CD4-positive, alpha-beta memory T cell (primary cell): ENCODE measurements around the gene KLC1. TPM values are rescaled to one million over a fixed set of nuclear protein-coding genes. Genes with fewer than 3 reads are reported as not detected.

Source experiments
- CTCF ChIA-PET: fragments of 350-600 bp; sonication (Branson Sonifier 250); formaldehyde crosslinking; loops from one replicate; lab custom pipeline; 2021; ENCODE audit warnings: inconsistent platforms; ENCODE audit not compliant: partially characterized antibody; lab: Charles Lee
- POLR2A ChIA-PET: fragments of 350-600 bp; sonication (Branson Sonifier 250); formaldehyde crosslinking; loops from one replicate; lab custom pipeline; 2021; ENCODE audit not compliant: partially characterized antibody; lab: Charles Lee
- DNase-seq, 5 donors: peaks; one replicate each; pipeline versions ENCODE4 v3.0.0 to v3.0.0-alpha.2; 2020 to 2022; ENCODE audit warnings: mixed read lengths in 1 of 5
- H3K27ac ChIP-seq: one replicate; pipeline ENCODE4 v1.7.0; 2013; ENCODE audit warnings: low read depth, low read length
- H3K27me3 ChIP-seq: 2 replicates; pipeline ENCODE4 v1.7.0; 2013; ENCODE audit warnings: mild to moderate bottlenecking, low read length, moderate library complexity; ENCODE audit not compliant: insufficient read depth
- H3K36me3 ChIP-seq: 2 replicates; pipeline ENCODE4 v1.7.0; 2013; ENCODE audit warnings: mild to moderate bottlenecking, low read length, moderate library complexity; ENCODE audit not compliant: insufficient read depth
- H3K4me1 ChIP-seq: 2 replicates; pipeline ENCODE4 v1.7.0; 2013; ENCODE audit warnings: mild to moderate bottlenecking, low read length, moderate library complexity; ENCODE audit not compliant: insufficient read depth
- H3K4me3 ChIP-seq, 2 donors: one replicate each; pipeline ENCODE4 v1.7.0; 2013; ENCODE audit warnings: low read length in 2 of 2, mild to moderate bottlenecking in 1 of 2
- H3K9me3 ChIP-seq, 2 donors: one replicate each; pipeline ENCODE4 v1.7.0; 2013; ENCODE audit warnings: low read length in 2 of 2, control low read depth in 1 of 2; ENCODE audit not compliant: control insufficient read depth in 1 of 2
- H3K27ac Mint-ChIP-seq, 7 donors: one replicate each; pipeline ENCODE4 v1.8.0; 2020 to 2021; ENCODE audit warnings: mixed read lengths in 7 of 7, mild to moderate bottlenecking in 6 of 7, inconsistent platforms in 3 of 7, moderate library complexity in 3 of 7
- H3K27me3 Mint-ChIP-seq, 2 donors: one replicate each; pipeline ENCODE4 v1.8.0; 2020 to 2021; ENCODE audit warnings: mixed read lengths in 2 of 2
- H3K36me3 Mint-ChIP-seq, 2 donors: one replicate each; pipeline ENCODE4 v1.8.0; 2020 to 2021; ENCODE audit warnings: mixed read lengths in 2 of 2, inconsistent platforms in 1 of 2, mild to moderate bottlenecking in 1 of 2
- H3K4me1 Mint-ChIP-seq, 4 donors: one replicate each; pipeline ENCODE4 v1.8.0; 2020 to 2021; ENCODE audit warnings: mixed read lengths in 4 of 4, mild to moderate bottlenecking in 1 of 4
- H3K4me3 Mint-ChIP-seq, 8 donors: one replicate each; pipeline ENCODE4 v1.8.0; 2020 to 2021; ENCODE audit warnings: mixed read lengths in 8 of 8, mild to moderate bottlenecking in 7 of 8, moderate library complexity in 6 of 8, inconsistent platforms in 3 of 8
- H3K9me3 Mint-ChIP-seq, 8 donors: one replicate each; pipeline ENCODE4 v1.8.0; 2020 to 2021; ENCODE audit warnings: mixed read lengths in 8 of 8, mild to moderate bottlenecking in 5 of 8, inconsistent platforms in 3 of 8, moderate library complexity in 1 of 8
- intact Hi-C: fragments of 100-400 bp; cut with micrococcal nuclease; formaldehyde crosslinking; loops from one replicate; pipeline ENCODE4 v1.15.1; 2023
- polyA plus RNA-seq, 2 donors: library from polyadenylated mRNA; unstranded; fragments of 300-500 nt; fragmentation: Illumina TruSeq; gene quantifications; one replicate each; pipeline ENCODE4 v1.2.3, GENCODE V29; 2021
- total RNA-seq, 2 experiments: library from RNA; stranded (reverse); gene quantifications; one replicate each; pipeline ENCODE4 v1.2.3, GENCODE V29; 2021

KLC1 gene
- total and polyA plus RNA-seq, 4 experiments from 2014 or later: 31.8 to 278 (median 165) TPM

GRCh38 chr14:103731916-103732867, 103.2 kb downstream of the KLC1 start:
- Histone ChIP-seq H3K27me3 (no peaks in the 10 kb centered on the region), H3K9me3 (no peaks in the 10 kb centered on the region), H3K36me3 (peaks cover 22% of the 10 kb centered on the region), H3K4me3 (no peak overlapping the region), H3K4me1 (no peaks in the 10 kb centered on the region), H3K27ac (no peak overlapping the region)
- no peaks in the 10 kb centered on the region for H3K9me3 Mint-ChIP-seq
- no peaks in the 10 kb centered on the region for H3K27me3 Mint-ChIP-seq
- no peak for DNase-seq
- H3K36me3 Mint-ChIP-seq: peaks cover 13 to 40% of the 10 kb centered on the region in 2 donors
- H3K4me1 Mint-ChIP-seq: no peaks in the 10 kb centered on the region
- POLR2A ChIA-PET: interaction anchor here (1.1 kb wide), 1 partner anchor 16 kb away, joined by 3 read pairs; the partner anchor contains the start of genes XRCC3 and ZFYVE21
- no peak overlapping the region for H3K4me3 Mint-ChIP-seq
- peak overlapping the region in 2 of 7 donors; percentile 53 to 67 for H3K27ac Mint-ChIP-seq
- intact Hi-C loops: no loop called here
- CTCF ChIA-PET: no interaction called here

DNA sequence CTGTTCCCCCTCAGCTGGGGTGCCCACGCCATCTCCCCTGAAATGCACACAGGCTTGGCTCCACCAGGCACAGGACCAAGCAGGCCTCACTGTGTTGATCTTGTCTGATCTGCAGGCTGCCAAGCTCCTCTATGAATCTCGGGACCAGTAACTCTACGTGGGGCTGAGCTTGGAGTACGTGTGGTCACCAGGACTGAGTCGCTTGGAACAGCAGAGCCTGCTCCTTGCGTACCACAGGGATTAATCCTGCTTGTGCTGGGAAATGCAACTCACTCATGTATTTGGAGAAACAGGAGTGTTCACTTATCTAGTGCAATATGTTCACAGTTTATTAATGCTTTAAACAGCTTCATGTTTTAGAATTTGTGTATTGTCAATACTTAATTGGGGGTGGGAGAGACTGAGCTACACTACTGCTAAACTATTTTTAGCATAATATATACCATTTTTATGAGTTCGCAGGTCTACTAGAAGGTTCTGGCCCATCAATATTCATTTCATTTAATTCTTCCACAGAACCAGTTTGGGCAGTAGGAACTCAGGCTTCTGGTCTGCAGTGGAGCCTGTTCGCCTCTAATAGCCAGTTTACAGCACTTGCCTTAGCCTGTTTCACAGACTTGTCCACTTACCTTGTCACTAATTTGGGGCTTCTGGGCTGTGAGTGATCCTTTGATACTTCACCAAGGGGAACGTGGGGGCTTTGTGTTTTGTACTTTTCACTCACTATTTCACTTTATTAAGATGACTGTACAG, 104.0 kb downstream of the KLC1 start:
- CTCF ChIA-PET: no interaction called here
- Histone ChIP-seq H3K27ac (no peak overlapping the region), H3K4me1 (no peaks in the 10 kb centered on the region), H3K36me3 (peaks cover 22% of the 10 kb centered on the region), H3K27me3 (no peaks in the 10 kb centered on the region), H3K9me3 (no peaks in the 10 kb centered on the region), H3K4me3 (no peak overlapping the region)
- Mint-ChIP-seq H3K27me3 (no peaks in the 10 kb centered on the region), H3K9me3 (no peaks in the 10 kb centered on the region), H3K4me1 (no peaks in the 10 kb centered on the region), H3K36me3 (peaks cover 18 to 47% of the 10 kb centered on the region in 2 donors), H3K4me3 (no peak overlapping the region), H3K27ac (peak overlapping the region in 3 of 7 donors; percentile 53 to 67 (median 66))
- POLR2A ChIA-PET: interaction anchor here (1.1 kb wide), 1 partner anchor 17 kb away, joined by 3 read pairs; the partner anchor contains the start of genes XRCC3 and ZFYVE21
- DNase-seq: no peak
- intact Hi-C loops: no loop called here

DNA sequence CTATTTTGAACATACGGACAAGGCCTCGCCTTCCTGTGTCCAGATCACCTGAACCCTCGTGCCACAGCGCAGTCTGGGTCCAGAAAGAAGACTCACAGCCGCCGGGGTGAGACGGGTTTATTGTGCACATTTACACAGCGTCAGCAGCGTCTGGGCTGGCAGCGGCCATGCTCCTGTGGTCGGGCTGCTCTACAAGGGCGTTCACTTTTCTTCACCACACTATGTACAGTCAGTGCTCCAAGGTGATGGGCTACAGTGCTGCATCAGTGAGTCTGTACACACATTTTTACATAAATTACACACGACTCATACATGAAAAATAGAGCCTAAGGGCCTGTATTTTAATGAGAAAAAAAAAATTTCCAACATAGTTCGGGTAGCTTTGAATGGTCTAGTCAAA, 104.6 kb downstream of the KLC1 start:
- Histone ChIP-seq H3K4me3 (no peak overlapping the region), H3K36me3 (peaks cover 25% of the 10 kb centered on the region), H3K27ac (no peak overlapping the region), H3K4me1 (no peaks in the 10 kb centered on the region), H3K27me3 (no peaks in the 10 kb centered on the region), H3K9me3 (no peaks in the 10 kb centered on the region)
- ChIA-PET POLR2A (interaction anchor here (1.1 kb wide), 1 partner anchor 18 kb away, joined by 3 read pairs; the partner anchor contains the start of genes XRCC3 and ZFYVE21), CTCF (no interaction called here)
- no peak overlapping the region for H3K27ac Mint-ChIP-seq
- no peaks in the 10 kb centered on the region for H3K4me1 Mint-ChIP-seq
- no peak overlapping the region for H3K4me3 Mint-ChIP-seq
- H3K36me3 Mint-ChIP-seq: peaks cover 20 to 49% of the 10 kb centered on the region in 2 donors
- no peak for DNase-seq
- intact Hi-C loops: no loop called here
- H3K9me3 Mint-ChIP-seq: no peaks in the 10 kb centered on the region
- no peaks in the 10 kb centered on the region for H3K27me3 Mint-ChIP-seq

GRCh38 chr14:103734081-103734888, 105.3 kb downstream of the KLC1 start:
- H3K36me3 Mint-ChIP-seq: peaks cover 18 to 49% of the 10 kb centered on the region in 2 donors
- CTCF ChIA-PET: no interaction called here

GRCh38 chr14:103735022-103735421, 106.0 kb downstream of the KLC1 start:
- H3K9me3 ChIP-seq: no peaks in the 10 kb centered on the region
- Mint-ChIP-seq H3K27ac (peak overlapping the region in 2 of 7 donors; percentile 10 to 52), H3K9me3 (no peaks in the 10 kb centered on the region), H3K27me3 (no peaks in the 10 kb centered on the region), H3K4me3 (no peak overlapping the region), H3K36me3 (peaks cover 13 to 52% of the 10 kb centered on the region in 2 donors), H3K4me1 (no peaks in the 10 kb centered on the region)
- intact Hi-C loops: no loop called here
- no peak overlapping the region for H3K27ac ChIP-seq
- H3K27me3 ChIP-seq: no peaks in the 10 kb centered on the region
- CTCF ChIA-PET: no interaction called here
- POLR2A ChIA-PET: interaction anchor here (2.0 kb wide), 1 partner anchor 20 kb away, joined by 5 read pairs; the partner anchor contains the start of genes XRCC3 and ZFYVE21
- H3K36me3 ChIP-seq: peaks cover 14% of the 10 kb centered on the region
- no peak overlapping the region for H3K4me3 ChIP-seq
- no peaks in the 10 kb centered on the region for H3K4me1 ChIP-seq
- no peak for DNase-seq

More at GRCh38 chr14:103734081-103734888, 105.3 kb downstream of the KLC1 start:
- Mint-ChIP-seq H3K27ac (no peak overlapping the region), H3K27me3 (no peaks in the 10 kb centered on the region), H3K4me3 (peak overlapping the region in 1 of 8 donors; percentile 13), H3K9me3 (no peaks in the 10 kb centered on the region), H3K4me1 (no peaks in the 10 kb centered on the region)
- Histone ChIP-seq H3K4me1 (no peaks in the 10 kb centered on the region), H3K36me3 (peaks cover 20% of the 10 kb centered on the region), H3K27me3 (no peaks in the 10 kb centered on the region), H3K4me3 (no peak overlapping the region), H3K9me3 (no peaks in the 10 kb centered on the region), H3K27ac (no peak overlapping the region)
- POLR2A ChIA-PET: no interaction called here
- DNase-seq: no peak
- intact Hi-C loops: no loop called here

- intact Hi-C loops: no loop called here
- Histone ChIP-seq H3K9me3 (no peaks in the 10 kb centered on the region), H3K27me3 (no peaks in the 10 kb centered on the region), H3K4me3 (no peak overlapping the region), H3K4me1 (no peaks in the 10 kb centered on the region), H3K36me3 (peaks cover 14% of the 10 kb centered on the region), H3K27ac (no peak overlapping the region)
- no peaks in the 10 kb centered on the region for H3K27me3 Mint-ChIP-seq
- H3K4me1 Mint-ChIP-seq: no peaks in the 10 kb centered on the region
- H3K36me3 Mint-ChIP-seq: peaks cover 14 to 52% of the 10 kb centered on the region in 2 donors
- H3K27ac Mint-ChIP-seq: peak overlapping the region in 1 of 7 donors; percentile 10
- no peak overlapping the region for H3K4me3 Mint-ChIP-seq
- no peak for DNase-seq
- POLR2A ChIA-PET: interaction anchor here (2.0 kb wide), 1 partner anchor 20 kb away, joined by 5 read pairs; the partner anchor contains the start of genes XRCC3 and ZFYVE21
- H3K9me3 Mint-ChIP-seq: no peaks in the 10 kb centered on the region
- CTCF ChIA-PET: no interaction called here
Measured at GRCh38 chr14:103735439-103735814, 106.4 kb downstream of the KLC1 start.
